ENCODE measurements around the gene AKAP1.

The AKAP1 gene

DNA sequence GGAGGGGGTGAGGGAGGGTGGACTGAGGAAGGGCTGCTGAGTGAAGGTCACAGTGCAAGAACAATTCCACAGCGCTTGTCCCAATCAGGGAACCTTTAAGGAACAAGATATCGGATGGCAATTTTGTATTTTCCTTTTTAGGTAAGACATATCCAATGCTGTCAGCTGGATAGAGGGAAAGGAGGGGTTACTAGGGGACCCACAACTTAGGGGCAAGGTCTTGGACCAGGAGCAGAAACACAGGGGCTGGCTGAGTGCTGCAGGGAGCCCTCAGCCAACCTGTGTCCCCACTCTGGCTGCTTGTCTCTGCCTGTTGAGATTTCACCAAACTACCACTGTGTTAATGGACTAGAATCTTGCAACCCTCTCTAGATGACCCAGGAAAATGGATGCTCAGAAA is 47.6 kb downstream of the AKAP1 start:
- no peak for DNase-seq

DNA sequence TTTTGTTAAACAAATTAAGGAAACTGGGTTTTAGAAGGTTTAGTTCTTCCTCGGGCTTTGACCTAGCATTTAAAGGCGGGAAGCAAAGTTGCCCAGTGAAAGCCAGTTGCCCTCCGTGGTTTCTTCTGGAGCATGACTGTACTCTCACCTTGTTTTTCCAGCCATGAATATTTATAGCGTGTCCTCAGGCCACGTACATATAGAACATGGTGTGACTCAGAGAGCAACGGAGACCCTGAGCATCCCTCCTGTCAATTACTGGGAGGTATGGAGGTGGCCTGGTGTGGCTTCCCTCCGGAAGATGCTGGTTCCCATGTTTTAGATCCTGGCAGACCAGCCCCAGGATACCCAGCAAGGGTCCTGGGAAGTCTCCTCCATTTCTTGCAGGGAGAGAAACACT is 48.4 kb downstream of the AKAP1 start:
- no peak for DNase-seq

DNA sequence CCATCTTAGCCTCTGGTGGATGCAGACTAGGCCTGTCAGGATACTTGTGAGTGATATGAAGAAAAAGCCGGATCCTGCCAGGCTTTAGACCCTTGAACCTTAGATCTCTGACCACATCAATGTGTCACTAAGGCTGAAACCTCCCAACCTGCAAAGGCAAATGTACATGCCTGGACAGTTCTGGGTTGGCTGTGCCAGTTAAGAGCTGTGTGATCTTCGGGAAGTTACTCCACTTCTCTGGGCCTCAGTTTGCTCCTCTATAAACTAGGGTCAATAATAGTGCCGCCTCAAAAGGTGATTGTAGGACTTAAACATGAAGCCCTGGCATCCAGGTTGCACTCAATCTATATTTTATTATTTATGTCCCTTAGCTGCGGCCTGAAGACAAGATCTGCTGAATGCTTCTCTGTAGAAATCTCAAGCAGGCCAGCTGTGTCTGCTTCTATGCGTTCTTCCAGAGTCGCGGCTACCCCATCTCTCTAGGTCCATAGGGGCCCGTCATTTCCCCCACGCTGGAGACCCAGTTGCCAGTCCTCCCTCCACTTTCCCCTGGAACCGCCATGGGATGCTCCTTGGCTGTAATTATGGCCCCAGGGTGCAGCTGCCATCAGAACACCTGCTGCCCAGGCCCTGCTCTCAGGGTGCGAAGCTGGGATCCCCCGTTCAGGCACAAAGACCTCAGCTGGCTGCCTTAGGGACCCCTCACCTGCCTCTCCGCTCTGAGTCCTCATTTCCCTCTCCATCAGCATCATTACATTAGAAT is 50.2 kb downstream of the AKAP1 start:
- no peak for DNase-seq

GRCh38 chr17:57135789-57136291 is 50.8 kb downstream of the AKAP1 start:
- no peak for DNase-seq

- no peak for DNase-seq
Measured at GRCh38 chr17:57136355-57136754, 51.3 kb downstream of the AKAP1 start.

DNA sequence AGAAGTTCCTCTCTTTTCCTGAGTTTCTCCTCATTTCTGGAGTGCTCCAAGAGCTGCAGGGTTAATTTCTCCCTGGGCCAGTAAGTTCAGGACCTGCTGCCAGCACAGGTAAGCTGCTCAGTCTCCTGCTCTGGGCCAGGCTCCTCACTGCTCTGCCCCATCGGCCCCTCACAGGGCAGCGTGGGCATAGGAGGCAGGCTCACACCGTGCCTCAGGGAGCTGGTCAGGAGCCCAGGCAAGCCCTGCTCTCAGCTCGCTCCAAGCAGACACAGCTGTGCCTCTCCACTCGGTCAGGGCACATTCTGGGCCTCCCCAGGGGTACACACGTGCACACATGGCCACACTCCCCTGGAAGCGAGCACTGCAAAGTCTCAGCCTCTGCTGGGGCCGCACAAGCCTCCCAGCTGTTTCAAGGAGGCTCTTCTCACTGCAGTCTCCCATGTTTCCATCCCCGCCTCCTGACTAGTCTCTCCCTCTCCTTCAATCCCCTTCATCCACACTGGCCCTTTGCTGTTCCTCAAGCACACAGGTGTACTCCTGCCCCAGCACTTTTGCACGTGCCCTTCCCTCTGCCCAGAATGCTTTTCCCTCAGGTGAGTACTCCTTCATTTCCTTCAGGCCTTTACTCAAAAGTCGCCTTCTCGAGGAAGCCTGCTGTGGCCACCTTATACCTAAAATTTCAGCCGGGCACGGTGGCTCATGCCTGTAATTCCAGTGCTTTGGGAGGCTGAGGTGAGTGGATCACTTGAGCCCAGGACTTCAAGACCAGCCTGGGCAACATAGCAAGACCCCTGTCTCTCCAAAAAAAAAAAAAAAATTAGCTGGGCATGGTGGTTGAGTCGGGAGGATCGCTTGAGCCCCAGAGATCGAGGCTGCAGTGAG is 53.2 kb downstream of the AKAP1 start:
- DNase-seq: no peak

- DNase-seq: no peak
Measured at GRCh38 chr17:57138956-57139576, 54.0 kb downstream of the AKAP1 start.

DNA sequence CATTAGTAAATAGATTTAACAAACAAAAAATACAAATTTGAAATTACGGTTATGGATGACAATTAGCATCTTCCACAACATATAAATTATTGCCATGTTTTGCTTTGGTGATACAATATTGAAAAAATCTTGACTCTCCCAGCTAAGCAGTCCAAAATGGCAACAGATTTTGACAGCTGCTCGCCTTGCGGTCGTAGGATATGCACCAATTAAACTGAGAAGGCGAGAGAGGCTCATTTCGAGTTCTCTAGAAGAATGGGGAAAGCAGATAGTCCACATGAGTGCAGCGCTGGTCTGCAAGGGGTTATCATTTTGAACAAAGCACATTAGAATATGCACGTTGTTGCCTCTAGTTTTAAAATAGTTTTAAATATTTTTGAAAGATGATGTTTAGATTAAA is 55.3 kb downstream of the AKAP1 start:
- DNase-seq: no peak

- no peak for DNase-seq
Measured at GRCh38 chr17:57142925-57143324, 57.9 kb downstream of the AKAP1 start.

DNA sequence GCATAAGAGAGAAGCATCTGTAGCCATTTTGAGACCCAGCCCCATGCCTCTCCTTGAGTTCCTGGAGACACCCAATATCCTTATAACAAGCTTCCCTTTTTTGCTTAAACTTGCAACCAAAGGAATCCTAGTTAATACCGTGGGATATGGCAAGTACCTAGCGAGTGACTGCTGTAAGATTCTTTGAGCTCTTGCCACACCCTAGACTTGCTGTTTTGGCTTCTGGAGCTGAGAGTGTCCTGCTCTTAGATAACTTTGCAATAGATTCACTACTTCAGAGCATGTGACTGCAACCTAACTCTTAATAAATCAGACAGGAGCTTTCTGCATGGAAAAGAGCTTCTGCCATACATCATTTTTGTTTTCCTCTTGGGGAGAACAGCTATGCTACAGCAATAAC is 58.3 kb downstream of the AKAP1 start:
- DNase-seq: no peak

GRCh38 chr17:57143919-57144318 is 58.9 kb downstream of the AKAP1 start:
- no peak for DNase-seq

- DNase-seq: no peak
Measured at GRCh38 chr17:57144567-57144966, 59.5 kb downstream of the AKAP1 start.

DNA sequence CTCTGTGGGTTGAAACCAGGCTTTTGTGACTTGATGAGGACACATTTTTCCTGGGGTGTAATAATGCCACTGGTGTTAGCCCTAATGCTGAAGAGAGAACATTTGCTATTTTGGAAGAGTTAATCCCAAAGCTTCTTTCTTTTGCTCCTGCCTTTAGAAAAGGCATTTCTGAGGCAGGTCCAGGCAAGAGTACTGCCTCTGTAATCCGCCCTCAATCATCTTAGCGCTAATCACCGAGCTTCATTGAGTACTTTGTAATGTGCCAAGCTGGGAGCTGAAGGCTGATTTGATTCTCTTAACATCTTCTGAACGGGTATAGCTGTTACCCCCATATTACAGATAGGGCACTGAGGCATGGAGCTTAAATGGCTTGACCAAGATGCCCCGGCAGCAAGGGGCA is 60.3 kb downstream of the AKAP1 start:
- DNase-seq: no peak

DNA sequence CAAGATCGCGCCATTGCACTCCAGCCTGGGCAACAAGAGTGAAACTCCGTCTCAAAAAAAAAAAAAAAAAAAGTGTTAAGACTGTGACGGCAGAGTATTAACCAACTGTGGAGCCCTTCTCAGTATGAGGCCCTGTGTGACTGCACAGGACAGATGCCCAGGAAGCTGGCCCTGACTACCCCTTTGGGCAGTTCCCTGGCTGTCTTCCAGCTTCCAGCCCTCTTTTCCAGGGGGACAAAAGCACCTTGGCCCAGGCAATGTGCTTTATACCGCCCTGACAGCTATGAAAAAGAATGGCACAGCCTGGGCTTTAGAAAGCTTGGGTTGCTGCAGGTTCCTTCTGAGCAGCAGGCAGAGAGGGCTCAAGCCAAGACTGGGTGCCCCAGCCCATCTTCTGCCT is 61.2 kb downstream of the AKAP1 start:
- no peak for DNase-seq

GRCh38 chr17:57151798-57152197 is 66.8 kb downstream of the AKAP1 start:
- DNase-seq: no peak

GRCh38 chr17:57152967-57153528 is 68.0 kb downstream of the AKAP1 start:
- no peak for DNase-seq

GRCh38 chr17:57154921-57155320 is 69.9 kb downstream of the AKAP1 start:
- DNase-seq: no peak

DNA sequence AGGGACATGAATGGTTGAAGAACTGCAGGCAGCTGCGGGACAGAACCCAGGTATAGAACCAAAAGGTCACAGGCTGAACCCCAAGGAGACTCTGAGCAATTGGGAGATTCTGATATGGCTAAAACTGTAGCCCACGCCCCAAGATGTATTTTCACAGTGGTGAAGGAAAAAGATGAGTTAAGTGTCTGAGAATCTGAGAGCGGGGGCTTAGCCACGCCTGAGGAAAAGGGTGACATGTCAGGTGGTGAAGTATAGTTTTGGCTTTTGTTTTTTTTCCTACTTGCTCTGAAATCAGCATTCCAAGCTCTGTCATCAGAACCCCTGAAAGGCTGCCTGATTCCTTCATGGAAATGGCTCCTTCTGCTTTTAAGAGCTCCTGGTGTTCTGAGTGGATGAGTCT is 73.3 kb downstream of the AKAP1 start:
- DNase-seq: no peak

GRCh38 chr17:57158795-57159194 is 73.7 kb downstream of the AKAP1 start:
- no peak for DNase-seq

GRCh38 chr17:57160624-57161023 is 75.6 kb downstream of the AKAP1 start:
- no peak for DNase-seq

GRCh38 chr17:57164814-57165213 is 79.8 kb downstream of the AKAP1 start:
- no peak for DNase-seq

- DNase-seq: no peak
Measured at GRCh38 chr17:57165754-57166153, 80.7 kb downstream of the AKAP1 start.

GRCh38 chr17:57166803-57167202 is 81.8 kb downstream of the AKAP1 start:
- no peak for DNase-seq

Measured in effector CD8-positive, alpha-beta T cell (primary cell).